HEK293T (cell line): ENCODE measurements around the gene ADGRL3.

Experiments
- ELF4 ChIP-seq: fragments of 450-650 bp; IDR thresholded peaks from 2 replicates; pipeline ENCODE4 v1.6.1; 2017; ENCODE audit warnings: antibody characterized with exemption
- SP1 ChIP-seq: fragments of 450-650 bp; IDR thresholded peaks from 2 replicates; pipeline ENCODE4 v1.6.1; 2017

DNA sequence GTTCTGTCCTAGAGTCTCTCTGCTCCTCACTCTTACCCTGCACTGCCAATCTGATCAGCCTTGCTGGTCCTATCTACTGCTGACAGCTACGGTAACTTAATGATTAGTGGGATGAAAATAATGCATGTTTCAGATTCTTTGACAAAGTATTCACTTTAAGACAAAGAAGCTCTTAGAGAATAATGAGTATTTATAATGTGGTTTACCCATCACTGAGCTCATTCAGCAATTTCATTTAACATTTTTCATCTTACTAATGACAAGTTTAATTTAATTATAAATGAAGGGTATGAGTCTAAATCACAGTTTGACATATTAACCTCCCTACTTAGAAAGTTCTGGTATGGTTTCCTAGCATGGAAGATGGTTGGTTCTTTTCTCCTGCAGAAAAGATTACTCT is 428.2 kb downstream of the ADGRL3 start:
- TF ChIP-seq ELF4 (no peak), SP1 (no peak)
